H1 (cell line): ENCODE data around the gene LRATD1. TPM values are rescaled to one million over a fixed set of nuclear protein-coding genes. Genes with fewer than 3 reads are reported as not detected.

Experiments
- CTCF ChIA-PET: fragments of 300-600 bp; sonication (Branson Sonifier 250); formaldehyde crosslinking; loops from one replicate; lab custom pipeline; 2021; ENCODE audit not compliant: partially characterized antibody; lab: Charles Lee
- POLR2A ChIA-PET: fragments of 300-600 bp; sonication (Branson Sonifier 250); formaldehyde crosslinking; loops from one replicate; lab custom pipeline; 2021; ENCODE audit warnings: inconsistent platforms; ENCODE audit not compliant: partially characterized antibody; lab: Charles Lee
- DNase-seq, 2 experiments: peaks; one replicate each; pipeline versions ENCODE4 v3.0.0 to v3.0.0-alpha.2; 2010 to 2022; ENCODE audit warnings: low spot score in 2 of 2, low read depth in 1 of 2, mixed read lengths in 1 of 2
- FAIRE-seq: peaks from 2 replicates; lab custom pipeline; 2011; peaks lifted over from hg19 to GRCh38; lab: Jason Lieb, UNC
- H2AFZ ChIP-seq: 2 replicates; pipeline ENCODE4 v1.8.1; 2012; ENCODE audit warnings: low read length, inconsistent platforms
- H2AK5ac ChIP-seq: 2 replicates; pipeline ENCODE4 v1.6.1; 2013; ENCODE audit warnings: low read depth, low read length
- H2BK120ac ChIP-seq: replicated peaks from 2 replicates; pipeline ENCODE3; 2013; ENCODE audit warnings: low read depth, low read length, inconsistent platforms
- H2BK12ac ChIP-seq: 2 replicates; pipeline ENCODE4 v1.6.1; 2013; ENCODE audit warnings: low read depth, low read length
- H2BK15ac ChIP-seq: 2 replicates; pipeline ENCODE4 v1.6.1; 2013; ENCODE audit warnings: low read length
- H2BK20ac ChIP-seq: 2 replicates; pipeline ENCODE4 v1.6.1; 2013; ENCODE audit warnings: low read length
- H2BK5ac ChIP-seq: 2 replicates; pipeline ENCODE4 v1.6.1; 2013; ENCODE audit warnings: low read depth, low read length
- H3K14ac ChIP-seq: 2 replicates; pipeline ENCODE4 v1.6.1; 2013; ENCODE audit warnings: inconsistent platforms; ENCODE audit not compliant: insufficient read length
- H3K18ac ChIP-seq: 2 replicates; pipeline ENCODE4 v1.6.1; 2013; ENCODE audit warnings: low read length; ENCODE audit errors: extremely low read depth
- H3K23ac ChIP-seq: 2 replicates; pipeline ENCODE4 v1.6.1; 2013; ENCODE audit warnings: inconsistent platforms; ENCODE audit not compliant: insufficient read length
- H3K23me2 ChIP-seq: 2 replicates; pipeline ENCODE4 v1.6.1; 2013; ENCODE audit warnings: low read depth, low read length
- H3K27ac ChIP-seq: 2 replicates; pipeline ENCODE4 v1.6.1; 2011; ENCODE audit warnings: low read depth, low read length, inconsistent platforms
- H3K27me3 ChIP-seq, 4 experiments: replicated peaks in 1 of 4; 1 replicate in 1 of 4; 2 replicates in 3 of 4; pipeline versions ENCODE4 v1.6.1 to v1.8.1; 2011 to 2013; ENCODE audit warnings: low read length in 3 of 4, mild to moderate bottlenecking in 3 of 4, inconsistent platforms in 2 of 4, mixed read lengths in 2 of 4, moderate library complexity in 1 of 4; ENCODE audit not compliant: control insufficient read depth in 3 of 4, insufficient read depth in 3 of 4; ENCODE audit errors: extremely low read depth in 1 of 4
- H3K36me3 ChIP-seq, 4 experiments: 2 replicates each; pipeline versions ENCODE4 v1.6.1 to v1.8.1; 2011 to 2013; ENCODE audit warnings: mild to moderate bottlenecking in 4 of 4, low read length in 3 of 4, moderate library complexity in 2 of 4, control low read depth in 1 of 4, inconsistent platforms in 1 of 4; ENCODE audit not compliant: insufficient read depth in 4 of 4, control insufficient read depth in 2 of 4
- H3K4ac ChIP-seq: replicated peaks from 2 replicates; pipeline ENCODE3; 2013; ENCODE audit warnings: low read length, low read depth, mixed read lengths, inconsistent platforms; ENCODE audit not compliant: insufficient read length
- H3K4me1 ChIP-seq, 4 experiments: replicated peaks in 1 of 4; 1 replicate in 1 of 4; 2 replicates in 3 of 4; pipeline versions ENCODE4 v1.6.1 to v1.8.1; 2011 to 2013; ENCODE audit warnings: low read length in 3 of 4, inconsistent platforms in 2 of 4, mixed read lengths in 1 of 4; ENCODE audit not compliant: insufficient read depth in 4 of 4, control insufficient read depth in 3 of 4
- H3K4me2 ChIP-seq, 2 experiments: 2 replicates each; pipeline versions ENCODE4 v1.6.1 to v1.8.1; 2011 to 2013; ENCODE audit warnings: low read depth in 2 of 2, low read length in 2 of 2, control low read depth in 1 of 2, inconsistent platforms in 1 of 2, mild to moderate bottlenecking in 1 of 2; ENCODE audit not compliant: insufficient read depth in 1 of 2
- H3K4me3 ChIP-seq, 4 experiments: fragments of 200-600, 300-600 bp in 1 of 4; sonication (generic), shearing (Covaris generic), sonication (Bioruptor Twin) in 1 of 4; 2 replicates each; pipeline versions ENCODE4 v1.5.1 to v1.8.1; 2011 to 2016; ENCODE audit warnings: low read length in 4 of 4, low read depth in 3 of 4, control low read depth in 2 of 4, inconsistent platforms in 2 of 4, mild to moderate bottlenecking in 2 of 4, mixed read lengths in 1 of 4, moderate library complexity in 1 of 4; ENCODE audit not compliant: insufficient read depth in 2 of 4; ENCODE audit errors: extremely low read depth in 1 of 4
- H3K56ac ChIP-seq: replicated peaks from 2 replicates; pipeline ENCODE3; 2013; ENCODE audit warnings: low read depth, mild to moderate bottlenecking, mixed read lengths, low read length, inconsistent platforms; ENCODE audit not compliant: insufficient read length
- H3K79me1 ChIP-seq: 2 replicates; pipeline ENCODE4 v1.6.1; 2013; ENCODE audit warnings: low read depth, low read length, control low read depth
- H3K79me2 ChIP-seq, 2 experiments: 2 replicates each; pipeline versions ENCODE4 v1.6.1 to v1.8.1; 2012 to 2013; ENCODE audit warnings: low read length in 2 of 2, mild to moderate bottlenecking in 2 of 2, inconsistent platforms in 1 of 2; ENCODE audit not compliant: insufficient read depth in 2 of 2, control insufficient read depth in 1 of 2
- H3K9ac ChIP-seq, 4 experiments: replicated peaks in 1 of 4; 1 replicate in 1 of 4; 2 replicates in 3 of 4; pipeline versions ENCODE4 v1.6.1 to v1.8.1; 2011 to 2013; ENCODE audit warnings: low read depth in 3 of 4, low read length in 3 of 4, control low read depth in 2 of 4, mild to moderate bottlenecking in 2 of 4, moderate library complexity in 2 of 4, inconsistent platforms in 1 of 4; ENCODE audit errors: extremely low read depth in 1 of 4
- H3K9me3 ChIP-seq, 2 experiments: 2 replicates each; pipeline versions ENCODE4 v1.6.1 to v1.8.1; 2012 to 2013; ENCODE audit warnings: mild to moderate bottlenecking in 2 of 2, moderate library complexity in 2 of 2, control low read depth in 1 of 2, inconsistent platforms in 1 of 2, low read depth in 1 of 2, low read length in 1 of 2, mixed read lengths in 1 of 2; ENCODE audit not compliant: insufficient read depth in 2 of 2
- H4K20me1 ChIP-seq, 2 experiments: replicated peaks in 1 of 2; 2 replicates each; pipeline versions ENCODE3 to v1.8.1; 2011 to 2013; ENCODE audit warnings: inconsistent platforms in 2 of 2, low read length in 2 of 2, mild to moderate bottlenecking in 1 of 2; ENCODE audit not compliant: insufficient read depth in 2 of 2, control insufficient read depth in 1 of 2
- H4K5ac ChIP-seq: 2 replicates; pipeline ENCODE4 v1.6.1; 2013; ENCODE audit warnings: low read length, low read depth, mixed read lengths, inconsistent platforms; ENCODE audit not compliant: insufficient read length
- H4K8ac ChIP-seq: 2 replicates; pipeline ENCODE4 v1.8.0; 2013; ENCODE audit warnings: mild to moderate bottlenecking, moderate library complexity, low read length, inconsistent platforms; ENCODE audit not compliant: insufficient read depth; ENCODE audit errors: extremely low read depth
- H4K91ac ChIP-seq: replicated peaks from 2 replicates; pipeline ENCODE3; 2013; ENCODE audit warnings: low read length, mixed read lengths, inconsistent platforms; ENCODE audit not compliant: insufficient read length
- ASH2L ChIP-seq: fragments of 200-600, 300-600 bp; sonication (generic); IDR thresholded peaks from one replicate; pipeline ENCODE4 v1.7.1; 2017; ENCODE audit warnings: low read length
- CEBPB ChIP-seq: IDR thresholded peaks from 2 replicates; pipeline ENCODE4 v1.6.1; 2012; ENCODE audit warnings: low read depth, low read length
- CHD1 ChIP-seq: IDR thresholded peaks from 2 replicates; pipeline ENCODE4 v1.6.1; 2012; ENCODE audit warnings: low read depth, low read length, improper control_type of control experiment
- CTBP2 ChIP-seq: IDR thresholded peaks from 2 replicates; pipeline ENCODE4 v1.7.0; 2011; ENCODE audit warnings: borderline replicate concordance, mild to moderate bottlenecking, moderate library complexity, mixed read lengths, low read length; ENCODE audit not compliant: insufficient read depth, insufficient read length
- EGR1 ChIP-seq: IDR thresholded peaks from 2 replicates; pipeline ENCODE4 v1.6.1; 2011; ENCODE audit warnings: low read depth, low read length, borderline replicate concordance
- JUND ChIP-seq: IDR thresholded peaks from 2 replicates; pipeline ENCODE4 v1.6.1; 2011; ENCODE audit warnings: mild to moderate bottlenecking, improper control_type of control experiment, low read length
- KDM1A ChIP-seq: fragments of 200-600, 300-600 bp; sonication (generic); IDR thresholded peaks from 2 replicates; pipeline ENCODE4 v1.7.1; 2016; ENCODE audit warnings: mild to moderate bottlenecking, low read length, borderline replicate concordance
- KDM5A ChIP-seq: fragments of 200-600 bp; IDR thresholded peaks from 2 replicates; pipeline ENCODE4 v1.7.1; 2012; ENCODE audit warnings: mild to moderate bottlenecking, low read length, inconsistent platforms, mixed read lengths
- NRF1 ChIP-seq: IDR thresholded peaks from 2 replicates; pipeline ENCODE4 v1.6.1; 2011; ENCODE audit warnings: mild to moderate bottlenecking, low read depth, low read length, improper control_type of control experiment
- PHF8 ChIP-seq: fragments of 200-600 bp; sonication (generic); conservative IDR thresholded peaks from 2 replicates; pipeline ENCODE4 v1.7.1; 2012; ENCODE audit warnings: low read depth, mild to moderate bottlenecking, inconsistent platforms, low read length, moderate library complexity
- RNF2 ChIP-seq: fragments of 200-900, 300-1000 bp; sonication (generic); IDR thresholded peaks from 2 replicates; pipeline ENCODE4 v1.7.1; 2016; ENCODE audit warnings: borderline replicate concordance, low read depth, mild to moderate bottlenecking, antibody characterized with exemption, low read length; ENCODE audit not compliant: poor library complexity, severe bottlenecking; ENCODE audit errors: missing control alignments
- SIRT6 ChIP-seq: IDR thresholded peaks from one replicate; pipeline ENCODE4 v1.7.1; 2012; ENCODE audit warnings: low read length, inconsistent platforms
- SP4 ChIP-seq: IDR thresholded peaks from 2 replicates; pipeline ENCODE4 v1.6.1; 2012; ENCODE audit warnings: low read length, inconsistent platforms
- SUZ12 ChIP-seq: fragments of 200-600 bp; sonication (generic); IDR thresholded peaks from 2 replicates; pipeline ENCODE4 v1.6.1; 2012; ENCODE audit warnings: mild to moderate bottlenecking, inconsistent platforms, low read length, moderate library complexity, mixed read lengths
- ZNF274 ChIP-seq: IDR thresholded peaks from 2 replicates; pipeline ENCODE4 v1.7.0; 2012; ENCODE audit warnings: low read length, borderline replicate concordance; ENCODE audit errors: extremely low read depth
- WGBS, 2 experiments: shearing (Covaris generic) in 1 of 2; methylation state at CpG; one replicate each; pipeline versions ENCODE4 v1.1.6 to v1.1.7; 2013 to 2015; ENCODE audit warnings: low lambda C conversion rate in 2 of 2, mixed read lengths in 2 of 2, inconsistent platforms in 1 of 2, low coverage in 1 of 2, missing lambda C conversion rate in 1 of 2; ENCODE audit not compliant: insufficient replicate concordance in 2 of 2, insufficient coverage in 1 of 2, insufficient read length in 1 of 2; ENCODE audit errors: extremely low coverage in 1 of 2, missing lambda C conversion rate in 1 of 2; 5-methylcytosine and 5-hydroxymethylcytosine counted together
- polyA plus RNA-seq, 7 experiments: library from polyadenylated mRNA; depleted of rRNA in 3 of 7; stranded (reverse) in 5 of 7; unstranded in 2 of 7; fragments of >200 nt in 5 of 7; fragments of 200-250 nt in 2 of 7; gene quantifications; 1 replicate in 5 of 7; 2 replicates in 1 of 7; 4 replicates in 1 of 7; pipeline versions ENCODE4 v1.2.1 to v1.2.3, GENCODE V29; 2011 to 2013; ENCODE audit warnings: missing spikeins in 2 of 7, mixed read lengths in 2 of 7
- total RNA-seq: library from RNA; stranded (reverse); fragmentation: NEBNext Ultra II Directional; extraction: Animal tissue kit (Norgen Biotek cat#: 25700); gene quantifications from 2 replicates; pipeline ENCODE4 v1.2.1, GENCODE V29; 2021

The LRATD1 gene
- total and polyA plus RNA-seq, 2 of the 8 experiments (the other 6 are each of a cell fraction or from before 2014, with no cell fraction given): 1.2 to 2.3 TPM

DNA sequence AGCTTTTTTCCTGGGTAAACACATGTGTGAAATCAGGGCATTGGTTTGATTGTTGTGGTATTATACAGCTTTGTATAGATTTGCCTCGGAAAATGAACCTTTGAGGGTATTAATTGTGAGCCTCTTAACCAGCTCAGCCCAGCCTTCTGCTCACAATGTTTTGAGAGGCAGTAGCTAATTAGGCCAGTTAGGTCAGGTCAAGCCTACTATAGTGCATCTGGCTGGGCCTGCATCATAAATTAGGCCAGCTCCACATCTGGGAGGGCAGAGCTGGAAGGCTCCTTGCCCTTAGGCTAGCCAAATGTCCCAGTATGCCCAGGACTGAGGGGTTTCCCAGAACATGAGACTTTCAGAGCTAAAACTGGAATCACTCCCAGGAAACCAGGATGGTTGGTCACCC is 43.0 kb downstream of the LRATD1 start:
- Histone ChIP-seq H3K4me2 (no peak overlapping the region), H3K4ac (no peak overlapping the region), H3K4me1 (no peaks in the 10 kb centered on the region), H2BK20ac (no peak overlapping the region), H2BK15ac (no peak overlapping the region), H3K27me3 (no peaks in the 10 kb centered on the region), H2BK5ac (no peak overlapping the region), H3K23ac (no peak overlapping the region), H3K56ac (no peak overlapping the region), H2BK120ac (no peak overlapping the region), H2AFZ (no peak overlapping the region), H3K27ac (no peak overlapping the region), H3K14ac (no peak overlapping the region), H3K4me3 (no peak overlapping the region), H4K5ac (no peak overlapping the region), H3K9me3 (no peaks in the 10 kb centered on the region), H3K79me1 (no peaks in the 10 kb centered on the region), H3K9ac (no peak overlapping the region), H4K20me1 (no peaks in the 10 kb centered on the region), H3K79me2 (no peaks in the 10 kb centered on the region), H2AK5ac (no peak overlapping the region), H4K91ac (no peak overlapping the region), H3K23me2 (no peaks in the 10 kb centered on the region), H3K36me3 (no peaks in the 10 kb centered on the region), H2BK12ac (no peak overlapping the region), H4K8ac (no peak overlapping the region), H3K18ac (no peak overlapping the region)
- DNase-seq (no peak), FAIRE-seq (no peak)
- CTCF ChIA-PET: interaction anchor here (1.6 to 1.7 kb wide), 3 partner anchors 9 to 41 kb away, joined by 4 to 5 read pairs (median 4); no protein-coding TSS in a partner anchor
- TF ChIP-seq KDM1A (no peak), SIRT6 (no peak), SUZ12 (no peak), CTBP2 (no peak), JUND (no peak), CHD1 (no peak), NRF1 (no peak), CEBPB (no peak), ZNF274 (no peak), EGR1 (no peak), SP4 (no peak), PHF8 (no peak), RNF2 (no peak), ASH2L (no peak), KDM5A (no peak)
- POLR2A ChIA-PET: no interaction called here
- 100% methylated on average over 1 of the region's 1 CpG; no CpG with 5 or more reads in 1 of the 2 experiments for WGBS, 2 experiments
